ENCODE results near the gene GNPTAB.
"Not testable (repeated sequence)": the region's sequence is repeated elsewhere in the genome, so short reads cannot be mapped to it uniquely, and the experiment has no call there.

The GNPTAB gene

DNA sequence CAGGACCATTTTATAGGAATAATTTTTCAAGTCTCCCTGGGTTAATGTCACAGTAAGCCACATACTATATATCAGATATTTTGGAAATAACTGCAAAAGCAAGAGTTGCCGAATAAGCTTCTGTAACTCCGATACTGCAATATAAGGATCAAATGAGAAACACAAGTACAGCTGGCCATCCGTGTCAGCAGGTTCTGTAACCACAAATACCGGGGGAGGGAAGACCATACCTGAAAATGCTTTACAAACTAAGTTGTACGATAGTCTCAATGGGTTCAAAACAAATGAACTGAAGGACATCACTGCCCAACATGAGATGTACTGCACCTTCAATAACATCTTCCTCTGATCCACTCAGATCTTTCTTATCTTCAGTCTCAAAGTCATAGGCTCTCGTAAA, 93.3 kb downstream of the GNPTAB start:
- Histone ChIP-seq H4K20me1 (ENCODE audit: insufficient read depth) (no peaks in the 10 kb centered on the region), H3K4me2 (peak overlapping the region; percentile 99), H3K27me3 (ENCODE audit: insufficient read depth, low read depth) (no peaks in the 10 kb centered on the region), H3K27ac (peak overlapping the region; percentile 40), H2AFZ (ENCODE audit: low read depth) (no peak overlapping the region), H3K4me1 (ENCODE audit: low read depth, poor library complexity, severe bottlenecking) (peaks cover 27% of the 10 kb centered on the region), H3K79me2 (ENCODE audit: insufficient read depth, low read depth) (no peaks in the 10 kb centered on the region), H3K9ac (peak overlapping the region; percentile 9; the same call in 1 of the 2 replicates), H3K4me3 (IDR thresholded peaks at IDR 0.05; ENCODE audit: insufficient read depth, low read depth, low read length) (no peak overlapping the region), H3K36me3 (ENCODE audit: insufficient read depth) (no peaks in the 10 kb centered on the region)
- TF ChIP-seq, protein P1, sequence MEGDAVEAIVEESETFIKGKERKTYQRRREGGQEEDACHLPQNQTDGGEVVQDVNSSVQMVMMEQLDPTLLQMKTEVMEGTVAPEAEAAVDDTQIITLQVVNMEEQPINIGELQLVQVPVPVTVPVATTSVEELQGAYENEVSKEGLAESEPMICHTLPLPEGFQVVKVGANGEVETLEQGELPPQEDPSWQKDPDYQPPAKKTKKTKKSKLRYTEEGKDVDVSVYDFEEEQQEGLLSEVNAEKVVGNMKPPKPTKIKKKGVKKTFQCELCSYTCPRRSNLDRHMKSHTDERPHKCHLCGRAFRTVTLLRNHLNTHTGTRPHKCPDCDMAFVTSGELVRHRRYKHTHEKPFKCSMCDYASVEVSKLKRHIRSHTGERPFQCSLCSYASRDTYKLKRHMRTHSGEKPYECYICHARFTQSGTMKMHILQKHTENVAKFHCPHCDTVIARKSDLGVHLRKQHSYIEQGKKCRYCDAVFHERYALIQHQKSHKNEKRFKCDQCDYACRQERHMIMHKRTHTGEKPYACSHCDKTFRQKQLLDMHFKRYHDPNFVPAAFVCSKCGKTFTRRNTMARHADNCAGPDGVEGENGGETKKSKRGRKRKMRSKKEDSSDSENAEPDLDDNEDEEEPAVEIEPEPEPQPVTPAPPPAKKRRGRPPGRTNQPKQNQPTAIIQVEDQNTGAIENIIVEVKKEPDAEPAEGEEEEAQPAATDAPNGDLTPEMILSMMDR (conservative IDR thresholded peaks at IDR 0.05; ENCODE audit: low read depth, low read length) = no peak

DNA sequence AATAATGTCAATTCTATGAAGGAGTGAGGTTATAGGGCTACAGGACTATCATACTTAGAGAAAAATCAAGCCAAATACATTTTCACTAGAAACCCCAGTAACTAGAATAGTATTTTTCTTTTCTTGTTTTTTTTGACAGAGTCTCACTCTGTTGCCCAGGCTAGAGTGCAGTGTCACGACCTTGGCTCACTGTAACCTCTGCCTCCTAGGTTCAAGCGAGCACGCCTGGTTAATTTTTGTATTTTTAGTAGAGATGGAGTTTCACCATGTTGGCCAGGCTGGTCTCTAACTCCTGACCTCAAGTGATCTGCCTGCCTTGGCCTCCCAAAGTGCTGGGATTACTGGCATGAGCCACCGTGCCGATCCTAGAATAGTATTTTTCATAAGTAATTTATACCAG, 96.3 kb downstream of the GNPTAB start:
- not testable (repeated sequence) for H3K27me3 ChIP-seq (ENCODE audit: insufficient read depth, low read depth); H4K20me1 ChIP-seq (ENCODE audit: insufficient read depth); H3K4me3 ChIP-seq (IDR thresholded peaks at IDR 0.05; ENCODE audit: insufficient read depth, low read depth, low read length); H3K79me2 ChIP-seq (ENCODE audit: insufficient read depth, low read depth); H3K9ac ChIP-seq; H3K27ac ChIP-seq; H3K36me3 ChIP-seq (ENCODE audit: insufficient read depth); H3K4me2 ChIP-seq; H2AFZ ChIP-seq (ENCODE audit: low read depth)
- H3K4me1 ChIP-seq (ENCODE audit: low read depth, poor library complexity, severe bottlenecking) = peaks cover 27% of the 10 kb centered on the region

DNA sequence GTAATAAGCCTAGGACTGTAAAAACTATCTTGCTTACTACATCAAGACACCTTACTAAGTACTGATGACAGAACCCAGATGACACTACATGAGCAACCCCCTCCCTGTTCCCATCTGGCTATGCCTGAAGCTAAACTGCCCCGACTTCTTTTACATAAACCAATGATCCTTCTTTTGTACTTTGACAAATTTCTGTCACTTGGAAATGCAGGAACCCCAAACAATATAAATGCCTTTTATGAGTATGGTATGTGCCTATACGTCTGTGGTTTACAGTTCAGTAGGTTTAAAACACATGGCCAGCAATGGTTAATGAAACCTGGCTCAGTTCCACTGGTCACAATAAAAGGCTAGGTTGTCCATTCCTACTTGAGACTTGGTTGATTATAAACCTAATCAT, 97.6 kb downstream of the GNPTAB start:
- no peak overlapping the region for H3K4me2 ChIP-seq
- H3K79me2 ChIP-seq (ENCODE audit: insufficient read depth, low read depth) = no peaks in the 10 kb centered on the region
- no peak overlapping the region for H3K9ac ChIP-seq
- no peak overlapping the region for H3K4me3 ChIP-seq (IDR thresholded peaks at IDR 0.05; ENCODE audit: insufficient read depth, low read depth, low read length)
- TF ChIP-seq, protein P1 (conservative IDR thresholded peaks at IDR 0.05; ENCODE audit: low read depth, low read length) = no peak
- peaks cover 24% of the 10 kb centered on the region for H3K4me1 ChIP-seq (ENCODE audit: low read depth, poor library complexity, severe bottlenecking)
- H3K27ac ChIP-seq = no peak overlapping the region
- H4K20me1 ChIP-seq (ENCODE audit: insufficient read depth) = no peaks in the 10 kb centered on the region
- no peaks in the 10 kb centered on the region for H3K27me3 ChIP-seq (ENCODE audit: insufficient read depth, low read depth)
- no peaks in the 10 kb centered on the region for H3K36me3 ChIP-seq (ENCODE audit: insufficient read depth)
- no peak overlapping the region for H2AFZ ChIP-seq (ENCODE audit: low read depth)

DNA sequence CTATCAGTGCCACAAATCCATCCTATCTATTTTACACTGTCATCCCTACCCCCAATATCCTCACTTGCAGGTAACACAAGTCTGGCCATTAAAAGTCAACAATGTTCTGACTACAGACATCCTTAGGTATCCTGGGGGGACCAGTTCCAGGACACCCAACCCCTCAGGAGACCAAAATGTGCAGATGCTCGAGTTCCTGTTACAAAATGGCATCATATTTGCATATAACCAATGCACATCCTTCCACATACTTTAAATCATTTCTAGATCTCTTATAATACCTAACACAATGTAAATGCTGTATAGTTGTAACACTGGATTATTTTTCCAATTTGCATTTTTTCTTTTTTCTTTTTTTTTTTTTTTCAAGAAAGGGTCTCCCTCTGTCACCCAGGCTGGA, 98.4 kb downstream of the GNPTAB start:
- Histone ChIP-seq H3K9ac (no peak overlapping the region), H3K4me1 (ENCODE audit: low read depth, poor library complexity, severe bottlenecking) (peaks cover 16% of the 10 kb centered on the region), H3K4me3 (IDR thresholded peaks at IDR 0.05; ENCODE audit: insufficient read depth, low read depth, low read length) (no peak overlapping the region), H3K36me3 (ENCODE audit: insufficient read depth) (no peaks in the 10 kb centered on the region), H4K20me1 (ENCODE audit: insufficient read depth) (no peaks in the 10 kb centered on the region), H3K79me2 (ENCODE audit: insufficient read depth, low read depth) (no peaks in the 10 kb centered on the region), H2AFZ (ENCODE audit: low read depth) (no peak overlapping the region), H3K27me3 (ENCODE audit: insufficient read depth, low read depth) (no peaks in the 10 kb centered on the region), H3K27ac (no peak overlapping the region), H3K4me2 (no peak overlapping the region)
- TF ChIP-seq, protein P1 (conservative IDR thresholded peaks at IDR 0.05; ENCODE audit: low read depth, low read length) = no peak

DNA sequence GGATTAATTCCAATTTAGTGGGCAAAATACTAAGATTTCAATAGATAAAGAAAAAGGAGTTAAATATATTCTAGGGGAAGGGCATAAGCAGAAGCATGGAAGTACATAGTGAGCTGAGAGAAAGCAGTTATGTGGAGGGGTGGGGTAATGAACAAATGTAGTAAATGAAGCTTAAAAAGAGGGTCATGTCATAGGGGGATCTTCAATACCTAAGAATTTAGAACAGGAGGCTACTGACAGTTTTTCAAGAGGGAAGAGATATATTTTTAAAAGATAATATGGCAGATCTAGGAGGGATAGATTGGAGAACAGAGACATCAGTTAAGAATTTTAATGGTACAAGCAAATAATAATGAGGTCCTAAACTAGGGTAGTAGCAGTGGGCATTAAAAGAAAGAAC, 100.9 kb downstream of the GNPTAB start:
- no peaks in the 10 kb centered on the region for H3K27me3 ChIP-seq (ENCODE audit: insufficient read depth, low read depth)
- no peak overlapping the region for H2AFZ ChIP-seq (ENCODE audit: low read depth)
- H3K36me3 ChIP-seq (ENCODE audit: insufficient read depth) = no peaks in the 10 kb centered on the region
- no peak overlapping the region for H3K4me2 ChIP-seq
- H3K4me1 ChIP-seq (ENCODE audit: low read depth, poor library complexity, severe bottlenecking) = peaks cover 3% of the 10 kb centered on the region
- H3K27ac ChIP-seq = no peak overlapping the region
- H3K9ac ChIP-seq = no peak overlapping the region
- no peak overlapping the region for H3K4me3 ChIP-seq (IDR thresholded peaks at IDR 0.05; ENCODE audit: insufficient read depth, low read depth, low read length)
- TF ChIP-seq, protein P1 (conservative IDR thresholded peaks at IDR 0.05; ENCODE audit: low read depth, low read length) = no peak
- no peaks in the 10 kb centered on the region for H3K79me2 ChIP-seq (ENCODE audit: insufficient read depth, low read depth)
- H4K20me1 ChIP-seq (ENCODE audit: insufficient read depth) = no peaks in the 10 kb centered on the region

Measured in KMS-11 (cell line).